GM23248 (cell line): ENCODE measurements around the gene SF3B5.

Experiments used
- EZH2 ChIP-seq: fragments of 200-600 bp; sonication (generic); IDR thresholded peaks from 2 replicates; pipeline ENCODE4 v1.6.1; 2018; ENCODE audit warnings: antibody characterized with exemption, mild to moderate bottlenecking; ENCODE audit not compliant: insufficient read depth, poor library complexity, severe bottlenecking
- EZH2phosphoT487 ChIP-seq: fragments of 200-600 bp; sonication (generic); IDR thresholded peaks from 2 replicates; pipeline ENCODE4 v1.6.1; 2018; ENCODE audit warnings: antibody characterized with exemption, moderate library complexity, mild to moderate bottlenecking, low read depth; ENCODE audit not compliant: insufficient read depth

- TF ChIP-seq EZH2: no peak
- TF ChIP-seq EZH2phosphoT487: no peak
Measured at GRCh38 chr6:144140867-144141266, 45.5 kb upstream of the SF3B5 start.
